ENCODE results near the gene DIAPH2.

DIAPH2 gene

GRCh38 chrX:96982161-96982560, 297.5 kb downstream of the DIAPH2 start:
- no peak for DNase-seq

- no peak for DNase-seq
Observed at GRCh38 chrX:96984538-96984937, 299.9 kb downstream of the DIAPH2 start.

GRCh38 chrX:96985046-96985445, 300.4 kb downstream of the DIAPH2 start:
- DNase-seq = no peak

- DNase-seq = no peak
Observed at GRCh38 chrX:96987228-96987627, 302.6 kb downstream of the DIAPH2 start.

- DNase-seq = no peak
Observed at GRCh38 chrX:96989830-96990571, 305.4 kb downstream of the DIAPH2 start.

GRCh38 chrX:96994093-96994492, 309.5 kb downstream of the DIAPH2 start:
- DNase-seq = no peak

- DNase-seq = no peak
Observed at GRCh38 chrX:96997196-96997595, 312.6 kb downstream of the DIAPH2 start.

GRCh38 chrX:97000682-97001368, 316.2 kb downstream of the DIAPH2 start:
- DNase-seq = no peak

GRCh38 chrX:97006167-97006566, 321.5 kb downstream of the DIAPH2 start:
- no peak for DNase-seq

- DNase-seq = no peak
Observed at GRCh38 chrX:97009391-97009790, 324.7 kb downstream of the DIAPH2 start.

- no peak for DNase-seq
Observed at GRCh38 chrX:97011540-97011939, 326.9 kb downstream of the DIAPH2 start.

GRCh38 chrX:97016106-97016505, 331.5 kb downstream of the DIAPH2 start:
- DNase-seq = no peak

- no peak for DNase-seq
Observed at GRCh38 chrX:97021680-97022079, 337.0 kb downstream of the DIAPH2 start.

- no peak for DNase-seq
Observed at GRCh38 chrX:97026406-97026805, 341.8 kb downstream of the DIAPH2 start.

GRCh38 chrX:97027384-97027922, 342.8 kb downstream of the DIAPH2 start:
- DNase-seq = no peak

- no peak for DNase-seq
Observed at GRCh38 chrX:97030463-97030862, 345.8 kb downstream of the DIAPH2 start.

GRCh38 chrX:97030947-97031346, 346.3 kb downstream of the DIAPH2 start:
- no peak for DNase-seq

- no peak for DNase-seq
Observed at GRCh38 chrX:97039363-97040029, 354.9 kb downstream of the DIAPH2 start.

GRCh38 chrX:97045470-97045869, 360.8 kb downstream of the DIAPH2 start:
- no peak for DNase-seq

- no peak for DNase-seq
Observed at GRCh38 chrX:97046867-97047266, 362.2 kb downstream of the DIAPH2 start.

GRCh38 chrX:97050392-97050791, 365.8 kb downstream of the DIAPH2 start:
- DNase-seq = no peak

GRCh38 chrX:97057349-97057909, 372.8 kb downstream of the DIAPH2 start:
- DNase-seq = no peak

GRCh38 chrX:97060020-97060419, 375.4 kb downstream of the DIAPH2 start:
- no peak for DNase-seq
